ENCODE measurements around the gene CACNA1E.

Gene CACNA1E

DNA sequence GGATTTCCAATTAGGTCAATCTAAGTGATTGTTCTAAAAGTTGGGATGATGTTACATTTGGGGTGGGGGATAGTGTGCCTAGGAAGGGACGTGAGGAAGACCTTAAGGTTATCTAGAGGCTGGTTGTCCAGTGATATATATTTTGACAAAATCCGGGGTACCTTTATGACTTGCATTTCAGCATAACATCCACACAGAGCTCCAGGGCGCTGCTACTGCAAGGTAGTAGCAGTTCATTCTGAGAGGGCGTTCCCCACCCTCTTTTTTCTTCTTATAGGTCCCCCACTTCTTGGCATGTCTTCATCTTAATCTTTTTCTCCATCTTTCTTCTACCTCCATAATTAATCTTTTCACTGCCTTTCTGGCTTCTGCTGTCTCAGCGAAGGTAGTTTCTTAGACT is 161.9 kb downstream of the CACNA1E start:
- DNase-seq, result no peak

DNA sequence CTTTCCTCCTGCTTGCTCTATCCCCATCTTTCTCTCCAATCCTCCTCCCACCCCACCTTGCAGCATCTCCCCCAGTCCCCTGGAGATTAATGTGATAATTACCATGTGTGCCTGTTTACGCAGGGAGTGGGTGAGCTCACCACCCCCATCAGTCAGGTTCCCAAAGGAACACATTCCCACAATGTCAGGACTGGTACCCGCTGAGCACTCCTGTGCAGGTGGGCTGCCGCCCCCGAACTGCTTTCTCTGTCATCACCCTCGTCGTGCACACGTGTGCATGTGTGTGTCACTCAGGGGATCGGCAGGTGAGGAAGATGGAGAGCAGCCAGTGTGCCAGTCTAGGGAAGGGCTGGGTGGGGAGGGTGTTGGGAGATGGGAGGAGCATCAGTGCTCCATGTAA is 163.4 kb downstream of the CACNA1E start:
- DNase-seq, result no peak

- DNase-seq, result no peak
Measured at GRCh38 chr1:181647314-181648035, 164.2 kb downstream of the CACNA1E start.

- no peak for DNase-seq
Measured at GRCh38 chr1:181651276-181651675, 168.0 kb downstream of the CACNA1E start.

- DNase-seq, result no peak
Measured at GRCh38 chr1:181655756-181656155, 172.4 kb downstream of the CACNA1E start.

GRCh38 chr1:181656491-181656890 is 173.2 kb downstream of the CACNA1E start:
- no peak for DNase-seq

- no peak for DNase-seq
Measured at GRCh38 chr1:181658581-181658980, 175.3 kb downstream of the CACNA1E start.

DNA sequence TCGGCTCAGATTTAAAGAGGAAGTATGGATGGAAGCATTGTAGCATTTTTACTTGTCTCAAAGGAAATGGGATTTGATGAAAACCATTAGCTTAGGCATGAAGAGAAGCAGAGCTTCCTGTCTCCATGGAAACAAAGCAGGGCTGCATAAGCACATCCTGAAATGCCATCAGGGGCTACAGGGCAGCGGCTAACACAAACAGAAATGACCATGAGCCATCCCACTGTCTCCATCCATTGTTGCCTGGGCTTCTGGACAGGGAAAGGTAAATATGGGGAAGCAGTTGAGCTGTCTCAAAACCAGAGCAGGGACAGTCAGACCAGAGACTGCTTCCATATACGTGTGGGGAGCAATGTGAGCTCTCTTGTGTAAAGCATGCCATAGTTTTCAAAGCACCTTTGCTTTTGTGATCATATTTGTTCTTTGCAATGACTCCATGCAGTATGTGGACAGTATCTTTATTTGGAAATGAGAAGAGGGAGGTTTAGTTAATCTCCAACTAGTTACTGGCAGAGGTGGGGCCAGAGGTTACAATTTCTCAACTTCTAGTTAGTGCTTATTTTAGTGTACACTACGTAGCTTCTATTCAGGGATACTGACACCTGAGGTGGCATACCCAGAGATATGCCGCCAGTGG is 176.1 kb downstream of the CACNA1E start:
- DNase-seq, result no peak

DNA sequence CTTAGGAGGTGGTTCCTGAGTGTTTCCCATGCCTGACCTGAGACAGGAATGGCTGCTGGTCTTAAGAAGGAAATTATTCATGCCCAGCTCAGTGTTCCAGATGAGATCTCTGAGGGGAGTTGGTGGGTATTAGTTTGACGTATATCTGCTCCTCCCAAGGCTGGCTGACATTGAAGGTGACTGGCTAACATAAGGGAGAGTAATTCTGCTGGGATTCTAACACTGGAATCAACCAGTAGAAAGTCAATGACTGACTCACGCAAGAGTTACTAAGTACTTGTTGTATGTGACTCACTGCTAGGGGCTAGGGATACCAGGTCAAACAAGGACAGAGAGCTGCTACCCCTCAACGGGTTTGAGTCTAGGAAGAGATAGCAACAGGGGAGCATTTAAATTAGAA is 177.3 kb downstream of the CACNA1E start:
- no peak for DNase-seq

DNA sequence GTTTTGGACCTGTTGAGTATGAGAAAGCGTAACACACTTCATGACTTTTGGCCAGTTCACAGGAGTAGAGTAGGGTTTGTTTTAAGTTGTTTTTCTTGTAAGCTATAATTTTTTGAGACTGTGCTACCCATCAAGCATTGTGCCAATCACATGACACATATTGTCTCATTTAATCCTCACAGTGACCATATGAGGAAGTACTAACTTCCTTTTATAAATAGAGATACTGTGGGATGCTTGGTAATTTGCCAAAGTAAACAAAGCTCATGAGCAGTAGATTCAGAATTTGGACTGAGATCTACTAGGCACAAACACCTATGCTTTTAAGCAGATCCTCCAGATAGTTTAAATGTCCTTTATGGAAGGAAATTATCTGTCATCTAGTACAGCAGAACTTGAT is 178.3 kb downstream of the CACNA1E start:
- no peak for DNase-seq

- no peak for DNase-seq
Measured at GRCh38 chr1:181662606-181663005, 179.3 kb downstream of the CACNA1E start.

GRCh38 chr1:181664543-181664942 is 181.2 kb downstream of the CACNA1E start:
- DNase-seq, result no peak

DNA sequence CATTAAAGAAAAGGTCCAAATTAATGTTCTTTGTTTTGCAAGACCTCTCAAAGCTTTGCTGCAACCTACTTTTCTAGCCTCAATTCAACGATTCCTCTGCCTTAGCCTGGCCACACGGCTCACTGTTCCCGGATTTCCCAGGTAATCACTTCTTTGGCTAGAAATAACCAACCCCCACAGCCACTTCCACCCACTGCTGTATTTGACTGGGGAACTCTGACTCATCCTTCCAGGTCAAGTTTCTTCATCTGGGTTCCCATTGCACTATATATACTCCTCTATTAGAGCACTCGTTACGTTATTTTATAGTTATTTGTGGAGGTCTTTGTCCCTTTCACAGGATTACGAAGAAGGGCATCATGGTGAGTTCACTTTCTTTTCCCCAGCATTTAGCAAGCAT is 185.9 kb downstream of the CACNA1E start:
- no peak for DNase-seq

GRCh38 chr1:181674617-181675016 is 191.3 kb downstream of the CACNA1E start:
- DNase-seq, result no peak

GRCh38 chr1:181675091-181675917 is 192.0 kb downstream of the CACNA1E start:
- DNase-seq, result no peak

GRCh38 chr1:181675918-181676190 is 192.5 kb downstream of the CACNA1E start:
- DNase-seq, result no peak

- peak; percentile 15 for DNase-seq
Measured at GRCh38 chr1:181676269-181676668, 193.0 kb downstream of the CACNA1E start.

DNA sequence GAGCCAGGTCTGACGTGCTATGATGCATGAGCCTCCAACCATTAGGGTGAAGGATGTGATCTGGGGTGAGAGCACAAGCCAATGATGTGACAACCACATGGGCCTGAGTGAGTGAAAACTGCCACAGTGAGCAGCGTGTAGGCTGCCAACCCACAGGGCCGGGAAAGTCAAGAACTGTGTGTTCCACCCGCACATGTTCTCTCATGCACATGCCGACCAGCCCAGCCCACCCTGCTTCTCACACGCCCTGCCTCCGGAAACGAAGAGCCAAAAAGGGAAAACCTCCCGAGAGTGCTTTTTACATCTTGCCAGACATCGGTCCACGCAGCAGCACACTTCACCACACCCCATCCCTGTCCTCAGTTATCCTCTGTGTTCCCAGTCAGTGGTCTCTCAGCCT is 197.0 kb downstream of the CACNA1E start:
- DNase-seq, result no peak

GRCh38 chr1:181680871-181681270 is 197.6 kb downstream of the CACNA1E start:
- no peak for DNase-seq

DNA sequence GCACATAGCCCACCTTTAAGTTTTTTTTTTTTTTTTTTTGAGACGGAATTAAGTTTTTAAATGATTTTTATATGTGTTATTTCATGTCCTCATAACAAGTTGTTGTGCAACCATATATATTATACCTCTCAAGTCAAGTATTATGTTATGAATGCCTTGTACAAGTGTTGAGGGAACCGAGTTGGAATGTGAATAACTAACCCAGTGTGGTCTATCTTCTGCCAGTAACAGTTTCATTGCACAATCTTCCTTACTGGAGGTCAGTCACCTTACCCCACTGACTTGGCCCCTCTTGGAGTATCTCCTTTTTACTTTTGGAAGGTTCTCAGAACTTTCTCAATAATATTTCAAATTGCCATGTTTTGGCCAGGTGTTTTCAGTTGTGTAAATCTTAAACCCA is 201.9 kb downstream of the CACNA1E start:
- no peak for DNase-seq

- no peak for DNase-seq
Measured at GRCh38 chr1:181701891-181702290, 218.6 kb downstream of the CACNA1E start.

DNA sequence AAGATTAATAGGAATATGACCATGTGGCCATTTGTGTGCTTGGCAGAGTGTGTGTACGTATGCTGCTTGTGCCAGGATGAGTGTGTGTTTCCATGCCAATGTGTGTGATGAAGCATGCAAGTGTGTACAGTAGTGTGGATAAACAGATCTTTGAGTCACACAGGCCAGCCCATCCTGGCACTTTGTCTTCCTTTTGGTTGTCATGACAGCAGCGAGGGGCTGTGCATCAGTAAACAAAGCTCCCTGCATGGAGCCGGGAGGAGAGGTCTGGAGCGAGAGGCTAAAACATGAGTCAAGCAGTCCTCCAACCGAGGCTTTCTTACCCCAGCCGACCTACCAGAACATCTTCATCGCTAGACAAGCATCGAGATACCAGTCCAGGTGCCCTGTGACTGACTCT is 221.2 kb downstream of the CACNA1E start:
- no peak for DNase-seq

- no peak for DNase-seq
Measured at GRCh38 chr1:181711820-181712219, 228.5 kb downstream of the CACNA1E start.

DNA sequence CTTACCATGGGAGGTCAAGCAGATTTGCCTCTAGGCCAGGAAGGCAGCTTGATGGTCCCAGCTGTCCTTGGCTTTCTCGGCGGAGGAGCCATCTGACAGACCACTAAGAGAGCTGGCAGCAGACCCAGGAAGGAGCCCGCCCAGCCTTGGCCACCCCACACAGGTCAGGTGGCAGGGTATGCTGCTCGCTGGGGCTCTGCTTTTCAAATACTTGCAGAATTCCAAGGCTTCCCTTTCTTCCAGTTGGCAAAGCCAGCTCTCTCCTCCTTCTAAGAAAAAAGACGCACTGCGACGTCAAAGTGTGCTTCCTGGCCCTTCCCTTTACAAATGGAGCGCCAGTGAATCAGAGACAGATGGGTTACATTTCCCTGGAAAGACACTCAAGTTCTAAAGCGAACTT is 229.4 kb downstream of the CACNA1E start:
- DNase-seq, result no peak
